ENCODE measurements around the gene IL11.

IL11 gene

GRCh38 chr19:55369653-55370304 is 484 bp downstream of the IL11 start:
- no peak for DNase-seq

- DNase-seq, result no peak
Observed at GRCh38 chr19:55368701-55369563, 1.3 kb downstream of the IL11 start.

GRCh38 chr19:55368106-55368505 is 2.2 kb downstream of the IL11 start:
- no peak for DNase-seq

- DNase-seq, result no peak
Observed at GRCh38 chr19:55366790-55367189, 3.5 kb downstream of the IL11 start.

- DNase-seq, result no peak
Observed at GRCh38 chr19:55365964-55366363, 4.3 kb downstream of the IL11 start.

DNA sequence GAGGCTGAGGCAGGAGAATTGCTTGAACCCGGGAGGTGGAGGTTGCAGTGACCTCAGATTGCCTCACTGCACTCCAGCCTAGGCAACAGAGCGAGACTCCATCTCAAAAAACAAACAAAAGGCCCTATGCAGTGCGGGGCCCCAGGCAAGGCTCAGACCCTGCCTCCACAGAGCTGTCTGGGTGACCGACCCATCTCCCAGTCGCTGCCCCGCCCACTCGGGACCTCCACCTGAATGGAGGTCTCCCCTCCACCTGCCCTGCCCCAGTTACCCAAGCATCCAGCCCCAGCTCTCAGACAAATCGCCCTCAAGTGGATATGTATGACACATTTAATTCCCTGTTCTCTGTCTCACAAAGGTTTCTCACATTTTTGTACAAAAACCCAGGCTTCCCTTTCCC is 5.0 kb downstream of the IL11 start:
- no peak for DNase-seq

- no peak for DNase-seq
Observed at GRCh38 chr19:55362990-55363716, 7.1 kb downstream of the IL11 start, which contains the start of gene GARIN5B. Gene GARIN5B, minus strand, starts transcription at chr19:55363260. Its CDS starts 194 bp downstream, at chr19:55363066.

DNA sequence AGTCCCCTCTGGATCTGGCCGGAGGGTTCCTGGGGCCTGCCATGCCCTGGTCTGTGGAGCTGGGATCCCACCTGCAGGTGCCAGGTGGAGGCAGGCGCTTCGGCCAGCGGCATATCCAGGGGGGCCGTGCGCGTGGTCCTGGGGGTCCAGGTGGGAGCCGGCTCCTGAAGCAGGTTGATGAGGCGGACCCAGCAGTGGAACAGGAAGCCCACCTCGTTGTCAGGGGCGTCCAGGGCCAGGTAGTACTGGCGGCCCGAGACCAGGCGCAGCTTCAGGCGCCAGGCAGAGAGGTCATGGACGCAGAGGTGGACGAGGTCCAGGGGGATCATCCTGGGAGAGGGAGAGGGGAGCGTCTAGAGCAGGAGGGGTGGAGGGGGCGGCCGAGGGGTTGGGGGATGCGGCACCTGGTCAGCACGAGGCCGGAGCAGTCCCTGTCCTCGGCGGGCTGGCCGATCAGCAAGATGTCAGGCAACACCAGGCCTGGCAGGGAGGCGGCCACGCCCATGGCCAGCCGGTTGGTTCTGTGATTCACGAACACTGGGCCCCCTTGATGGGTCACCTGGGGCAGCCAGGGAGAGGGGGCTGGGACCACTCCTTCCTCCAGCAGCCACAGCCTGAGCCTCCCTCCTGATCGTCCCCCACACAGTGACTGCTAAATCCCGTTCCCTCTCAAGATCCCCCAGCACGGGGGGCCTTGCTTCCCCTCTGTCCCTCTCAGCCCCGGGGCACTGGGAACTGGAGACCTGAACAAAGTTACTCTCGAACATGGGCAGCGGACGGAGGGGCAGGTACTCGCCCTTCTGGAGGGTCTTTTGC is 7.9 kb downstream of the IL11 start:
- no peak for DNase-seq

DNA sequence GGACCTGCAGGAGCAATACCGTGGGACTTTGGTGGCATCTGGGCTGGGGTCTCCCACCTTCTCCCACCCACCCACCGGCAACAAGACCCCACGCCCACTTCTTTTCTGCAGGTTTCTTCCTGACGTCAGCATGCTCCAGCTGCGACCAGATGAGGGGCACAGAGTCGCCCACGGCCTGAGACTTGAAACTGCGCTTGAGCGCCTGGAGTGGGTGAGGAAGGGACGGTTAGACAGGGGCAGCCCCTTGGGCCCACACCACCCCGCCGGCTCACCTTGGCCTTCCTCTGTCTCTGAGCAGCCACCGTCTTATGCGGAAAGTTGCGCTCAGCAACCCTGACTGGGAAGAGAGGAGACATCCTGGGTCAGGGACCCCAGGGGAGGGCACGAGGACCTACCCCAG is 9.4 kb downstream of the IL11 start:
- no peak for DNase-seq

- no peak for DNase-seq
Observed at GRCh38 chr19:55358943-55359908, 11.0 kb downstream of the IL11 start.

DNA sequence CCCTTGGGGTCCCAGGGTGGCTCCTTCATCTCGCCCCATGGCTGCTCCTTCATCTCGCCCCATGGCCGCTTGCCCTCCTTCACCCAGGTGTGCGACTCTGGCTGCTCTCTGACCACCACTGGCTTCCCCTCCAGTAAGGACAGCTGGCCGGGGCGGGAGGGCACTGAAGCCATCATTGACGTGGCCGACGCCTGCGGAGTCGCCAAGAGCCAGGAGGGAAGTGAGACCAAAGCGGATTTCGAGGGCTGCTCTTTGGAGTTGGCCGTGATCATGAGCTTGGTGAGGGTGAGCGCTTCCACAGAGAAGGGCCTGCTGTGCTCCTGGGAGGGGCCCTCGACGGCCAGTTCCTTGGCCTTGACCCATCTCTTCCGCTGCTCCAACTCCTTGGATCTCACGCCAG is 11.8 kb downstream of the IL11 start:
- DNase-seq, result no peak

GRCh38 chr19:55355213-55355821 is 14.9 kb downstream of the IL11 start:
- no peak for DNase-seq

- no peak for DNase-seq
Observed at GRCh38 chr19:55354698-55355212, 15.5 kb downstream of the IL11 start, which contains the start of gene COX6B2. Gene COX6B2, minus strand, starts transcription at chr19:55354719. Its CDS starts 198 bp downstream, at chr19:55354521.

GRCh38 chr19:55353803-55354697 is 16.2 kb downstream of the IL11 start:
- no peak for DNase-seq

DNA sequence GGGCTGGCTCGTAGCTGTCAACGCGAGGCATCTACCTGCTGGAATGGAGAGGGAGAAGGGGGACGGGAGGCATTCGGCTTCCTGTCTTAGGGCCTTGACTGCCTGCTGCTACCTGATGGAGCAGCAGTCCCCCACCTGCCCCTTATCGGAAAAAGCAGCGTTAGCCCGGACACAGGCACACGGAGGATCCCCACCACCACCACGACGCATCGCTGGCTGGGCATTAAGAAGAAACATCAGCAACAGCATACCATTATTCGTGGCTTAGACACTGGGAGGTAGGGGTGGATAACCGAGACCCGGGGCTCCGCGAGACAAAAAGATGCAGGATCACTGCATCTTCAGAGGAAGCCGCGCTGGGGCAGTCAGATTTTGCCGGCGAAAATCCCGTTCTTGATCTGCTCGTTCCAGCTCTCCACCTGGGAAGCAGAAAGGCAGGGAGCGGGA is 16.9 kb downstream of the IL11 start:
- no peak for DNase-seq

- DNase-seq, result no peak
Observed at GRCh38 chr19:55352549-55353145, 17.6 kb downstream of the IL11 start.

DNA sequence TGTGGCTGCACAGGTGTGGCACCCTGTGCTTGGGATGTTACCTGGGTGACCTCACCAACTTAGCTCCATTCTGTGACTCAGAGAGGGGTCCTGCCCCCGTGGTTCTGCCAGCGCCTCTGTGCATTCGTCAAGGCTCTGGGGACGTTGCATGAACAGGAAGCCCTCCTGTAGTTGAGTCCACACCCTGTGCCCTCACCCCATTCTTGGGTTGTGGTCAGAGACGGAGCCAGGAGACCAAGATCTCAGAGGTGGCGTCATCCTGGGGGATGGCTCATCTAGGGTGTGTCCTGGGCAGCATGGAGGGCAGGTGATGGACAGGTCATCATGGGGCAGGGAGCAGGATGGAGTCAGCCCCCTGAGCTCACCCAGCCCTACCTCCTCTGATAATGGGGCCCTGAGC is 18.2 kb downstream of the IL11 start:
- no peak for DNase-seq

DNA sequence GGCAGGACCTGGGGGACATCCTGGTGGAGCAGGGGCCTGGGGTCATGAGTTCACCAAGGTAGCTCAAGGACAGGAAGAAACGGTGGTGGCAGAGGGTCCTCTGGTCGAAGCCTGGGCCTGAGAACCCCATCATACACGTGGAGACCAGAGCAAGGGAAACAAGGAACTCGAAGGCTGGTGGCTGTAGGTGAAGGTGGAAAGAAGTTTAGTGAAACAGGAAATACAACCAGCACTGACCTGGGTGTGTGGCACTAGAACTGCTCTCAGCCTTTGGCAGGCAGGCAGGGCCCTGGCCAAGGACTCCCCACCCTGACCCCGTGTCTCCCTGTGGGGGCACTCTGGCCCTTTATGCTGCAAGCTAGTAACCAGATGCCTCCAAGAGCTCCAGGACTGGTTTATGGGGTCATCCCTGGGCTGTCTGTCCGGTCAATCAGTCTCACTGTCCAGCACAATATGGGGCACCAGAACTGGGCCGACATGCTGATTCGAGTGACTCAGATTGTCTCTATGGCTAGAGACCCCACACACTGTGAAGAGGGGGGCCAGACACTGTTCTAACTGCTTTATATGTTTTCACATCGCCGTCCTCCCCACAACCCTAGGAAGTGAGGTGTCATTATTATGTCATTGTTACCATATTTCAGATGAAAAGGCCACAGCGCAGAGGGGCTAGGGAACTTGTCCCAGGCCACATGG is 19.5 kb downstream of the IL11 start:
- no peak for DNase-seq

All from NCI-H1417 treated with DMSO at 0.1 percent for 48 hours (cell line).